B cell (primary cell): ENCODE results near the gene FARP2. TPM values are rescaled to one million over a fixed set of nuclear protein-coding genes. Genes with fewer than 3 reads are reported as not detected.

Source experiments
- ATAC-seq: fragments of 200-7000 bp; cut with Tn5 transposase; one replicate; pipeline ENCODE4 v1.10.0; 2021; ENCODE audit warnings: low read depth, mild to moderate bottlenecking, moderate number of reproducible peaks, moderate library complexity
- CTCF ChIA-PET: fragments of 350-600 bp; sonication (Branson Sonifier 250); formaldehyde crosslinking; loops from one replicate; lab custom pipeline; 2021; ENCODE audit warnings: antibody characterized with exemption, inconsistent platforms; lab: Charles Lee
- POLR2A ChIA-PET: fragments of 350-600 bp; sonication (Branson Sonifier 250); formaldehyde crosslinking; loops from one replicate; lab custom pipeline; 2021; ENCODE audit warnings: antibody characterized with exemption; lab: Charles Lee
- DNase-seq: peaks from one replicate; pipeline ENCODE4 v3.0.0; 2013
- H2AFZ ChIP-seq: 2 replicates; pipeline ENCODE4 v1.6.1; 2012; ENCODE audit warnings: mild to moderate bottlenecking, low read depth, low read length; ENCODE audit not compliant: insufficient read depth, poor library complexity, severe bottlenecking
- H3K27ac ChIP-seq, 2 donors: 1 replicate in 1 of 2; 2 replicates in 1 of 2; pipeline ENCODE4 v1.5.1; 2012 to 2013; ENCODE audit warnings: low read length in 2 of 2, mild to moderate bottlenecking in 2 of 2, moderate library complexity in 1 of 2
- H3K27me3 ChIP-seq, 4 experiments: fragments of 200-600 bp in 1 of 4; sonication (generic) in 1 of 4; replicated peaks in 1 of 4; 1 replicate in 2 of 4; 2 replicates in 2 of 4; pipeline versions ENCODE4 v1.6.1 to v1.7.0; 2013 to 2016; ENCODE audit warnings: low read length in 3 of 4, mild to moderate bottlenecking in 2 of 4, mixed read lengths in 1 of 4, moderate library complexity in 1 of 4; ENCODE audit not compliant: insufficient read depth in 4 of 4, control insufficient read depth in 3 of 4; ENCODE audit errors: control extremely low read depth in 1 of 4
- H3K36me3 ChIP-seq, 2 experiments: replicated peaks in 1 of 2; 1 replicate in 1 of 2; 2 replicates in 1 of 2; pipeline versions ENCODE4 v1.6.1 to v1.7.1; 2013; ENCODE audit warnings: low read length in 1 of 2; ENCODE audit not compliant: insufficient read depth in 2 of 2, control insufficient read depth in 1 of 2; ENCODE audit errors: control extremely low read depth in 1 of 2, extremely low read depth in 1 of 2
- H3K4me1 ChIP-seq, 2 donors: fragments of 200-600 bp in 1 of 2; sonication (generic) in 1 of 2; 1 replicate in 1 of 2; 2 replicates in 1 of 2; pipeline versions ENCODE4 v1.5.1 to v1.6.1; 2013 to 2017; ENCODE audit warnings: low read length in 2 of 2; ENCODE audit not compliant: control insufficient read depth in 2 of 2, insufficient read depth in 2 of 2
- H3K4me2 ChIP-seq: replicated peaks from 2 replicates; pipeline ENCODE3; 2012; ENCODE audit warnings: mild to moderate bottlenecking, low read depth, low read length; ENCODE audit not compliant: poor library complexity, severe bottlenecking
- H3K4me3 ChIP-seq, 5 experiments: fragments of 200-600 bp in 1 of 5; sonication (generic) in 1 of 5; 1 replicate in 3 of 5; 2 replicates in 2 of 5; pipeline versions ENCODE4 v1.5.1 to v1.7.0; 2011 to 2016; ENCODE audit warnings: low read length in 4 of 5, mild to moderate bottlenecking in 4 of 5, low read depth in 2 of 5, control low read depth in 1 of 5, moderate library complexity in 1 of 5; ENCODE audit not compliant: insufficient read depth in 1 of 5; ENCODE audit errors: control extremely low read depth in 1 of 5, extremely low read depth in 1 of 5
- H3K79me2 ChIP-seq: fragments of 200-600 bp; sonication (generic); one replicate; pipeline ENCODE4 v1.6.0; 2016; ENCODE audit warnings: low read length; ENCODE audit not compliant: control insufficient read depth, insufficient read depth
- H3K9ac ChIP-seq: fragments of 200-600 bp; sonication (generic); 2 replicates; pipeline ENCODE4 v1.6.1; 2017; ENCODE audit warnings: mild to moderate bottlenecking, low read length, moderate library complexity
- H3K9me3 ChIP-seq, 3 donors: one replicate each; pipeline versions ENCODE4 v1.6.1 to v1.7.1; 2013; ENCODE audit warnings: low read length in 2 of 3; ENCODE audit not compliant: control insufficient read depth in 2 of 3, insufficient read depth in 1 of 3; ENCODE audit errors: control extremely low read depth in 1 of 3
- H4K20me1 ChIP-seq: 2 replicates; pipeline ENCODE4 v1.6.0; 2012; ENCODE audit warnings: mild to moderate bottlenecking, low read length; ENCODE audit not compliant: insufficient read depth, control insufficient read depth, poor library complexity, severe bottlenecking
- H3K27ac Mint-ChIP-seq: one replicate; pipeline ENCODE4 v1.8.0; 2021; ENCODE audit warnings: mixed read lengths
- H3K27me3 Mint-ChIP-seq: one replicate; pipeline ENCODE4 v1.8.0; 2021; ENCODE audit warnings: mixed read lengths
- H3K4me1 Mint-ChIP-seq: one replicate; pipeline ENCODE4 v1.8.0; 2021; ENCODE audit warnings: mixed read lengths
- H3K4me3 Mint-ChIP-seq: one replicate; pipeline ENCODE4 v1.8.0; 2021; ENCODE audit warnings: mixed read lengths
- H3K9me3 Mint-ChIP-seq: one replicate; pipeline ENCODE4 v1.8.0; 2022; ENCODE audit warnings: mixed read lengths; ENCODE audit not compliant: insufficient read depth
- CTCF ChIP-seq: fragments of 200-600 bp; IDR thresholded peaks from one replicate; pipeline ENCODE4 v1.8.0; 2022; ENCODE audit warnings: antibody characterized with exemption, mild to moderate bottlenecking
- EZH2 ChIP-seq: IDR thresholded peaks from 2 replicates; pipeline ENCODE4 v1.6.1; 2012; ENCODE audit warnings: borderline replicate concordance, low read depth, mild to moderate bottlenecking, moderate library complexity, low read length; ENCODE audit not compliant: insufficient read depth, poor library complexity, severe bottlenecking
- WGBS: methylation state at CpG from one replicate; pipeline ENCODE4 v1.1.5; 2013; ENCODE audit warnings: missing lambda C conversion rate; ENCODE audit not compliant: insufficient coverage; 5-methylcytosine and 5-hydroxymethylcytosine counted together
- intact Hi-C: fragments of 100-400 bp; cut with micrococcal nuclease; formaldehyde crosslinking; loops from one replicate; pipeline ENCODE4 v1.10.0; 2022
- polyA plus RNA-seq: library from polyadenylated mRNA; depleted of rRNA; stranded (reverse); fragments of >200 nt; gene quantifications from 2 replicates; pipeline ENCODE4 v1.2.3, GENCODE V29; 2012
- total RNA-seq, 2 donors: library from RNA; stranded (reverse); fragments of 120-200 nt in 1 of 2; gene quantifications; 1 replicate in 1 of 2; 2 replicates in 1 of 2; pipeline versions ENCODE4 v1.2.3 to v1.2.4, GENCODE V29; 2013 to 2022

FARP2 gene
- total and polyA plus RNA-seq, 2 donors (not counting 1 experiment from before 2014, with no cell fraction given) = 37.1 to 114 TPM

GRCh38 chr2:241307055-241307454 is 49.0 kb upstream of the FARP2 start:
- H3K79me2 ChIP-seq = peaks cover 88% of the 10 kb centered on the region
- Mint-ChIP-seq H3K4me3 (no peak overlapping the region), H3K27ac (no peak overlapping the region), H3K4me1 (peaks cover 75% of the 10 kb centered on the region), H3K27me3 (no peaks in the 10 kb centered on the region), H3K9me3 (no peaks in the 10 kb centered on the region)
- peaks cover 39 to 43% of the 10 kb centered on the region in 2 donors for H3K4me1 ChIP-seq
- H4K20me1 ChIP-seq = peaks cover 75% of the 10 kb centered on the region
- no peak overlapping the region for H3K27ac ChIP-seq
- H3K4me2 ChIP-seq = no peak overlapping the region
- ChIA-PET POLR2A (interaction anchor here (0.6 to 1.7 kb wide), 3 partner anchors 9 to 78 kb away, joined by 3 to 4 read pairs (median 4); partner anchors contain the start of genes HDLBP and SEPTIN2), CTCF (interaction anchor here (1.4 kb wide), 1 partner anchor 10 kb away, joined by 3 read pairs; no protein-coding TSS in a partner anchor)
- H3K4me3 ChIP-seq = no peak overlapping the region
- DNase-seq = no peak
- H3K9me3 ChIP-seq = no peaks in the 10 kb centered on the region
- no peaks in the 10 kb centered on the region for H3K36me3 ChIP-seq
- no peak for ATAC-seq
- WGBS = 100% methylated on average over 1 of the region's 6 CpGs
- TF ChIP-seq EZH2 (no peak), CTCF (no peak)
- no peak overlapping the region for H3K9ac ChIP-seq
- intact Hi-C loops = no loop called here
- no peaks in the 10 kb centered on the region for H3K27me3 ChIP-seq
- no peak overlapping the region for H2AFZ ChIP-seq

GRCh38 chr2:241308267-241308666 is 47.8 kb upstream of the FARP2 start:
- no peaks in the 10 kb centered on the region for H3K27me3 ChIP-seq
- peaks cover 67% of the 10 kb centered on the region for H4K20me1 ChIP-seq
- no peaks in the 10 kb centered on the region for H3K9me3 Mint-ChIP-seq
- peaks cover 39 to 43% of the 10 kb centered on the region in 2 donors for H3K4me1 ChIP-seq
- POLR2A ChIA-PET = interaction anchor here (1.7 kb wide), 1 partner anchor 8 kb away, joined by 4 read pairs; the partner anchor contains the start of genes HDLBP and SEPTIN2
- H3K4me3 Mint-ChIP-seq = no peak overlapping the region
- TF ChIP-seq CTCF (no peak), EZH2 (no peak)
- no peak overlapping the region for H3K4me3 ChIP-seq
- DNase-seq = no peak
- H3K9ac ChIP-seq = no peak overlapping the region
- intact Hi-C loops = no loop called here
- CTCF ChIA-PET = interaction anchor here (1.4 kb wide), 1 partner anchor 11 kb away, joined by 3 read pairs; no protein-coding TSS in a partner anchor
- H3K4me1 Mint-ChIP-seq = peaks cover 74% of the 10 kb centered on the region
- H3K27ac Mint-ChIP-seq = peak overlapping the region; percentile 18
- H3K27ac ChIP-seq = no peak overlapping the region
- H3K79me2 ChIP-seq = peaks cover 88% of the 10 kb centered on the region
- ATAC-seq = no peak
- no peaks in the 10 kb centered on the region for H3K9me3 ChIP-seq
- no peak overlapping the region for H3K4me2 ChIP-seq
- no peaks in the 10 kb centered on the region for H3K27me3 Mint-ChIP-seq
- no peak overlapping the region for H2AFZ ChIP-seq
- WGBS = no CpG with 5 or more reads among the region's 5 CpGs
- no peaks in the 10 kb centered on the region for H3K36me3 ChIP-seq
